HEK293 (cell line): Measurements from ENCODE around the gene ADK.

Source experiments
- FEZF1 ChIP-seq: fragments of 450-650 bp; formaldehyde crosslinking; IDR thresholded peaks from 2 replicates; pipeline ENCODE4 v1.5.1; 2016; ENCODE audit warnings: missing biosample characterization, missing genetic modification characterization
- GLIS2 ChIP-seq: fragments of 450-650 bp; formaldehyde crosslinking; IDR thresholded peaks from 2 replicates; pipeline ENCODE4 v1.5.1; 2016; ENCODE audit warnings: missing biosample characterization, missing genetic modification characterization
- KLF8 ChIP-seq: fragments of 450-650 bp; formaldehyde crosslinking; IDR thresholded peaks from 2 replicates; pipeline ENCODE4 v1.5.1; 2016; ENCODE audit warnings: missing biosample characterization, missing genetic modification characterization
- PRDM10 ChIP-seq: fragments of 450-650 bp; formaldehyde crosslinking; IDR thresholded peaks from 2 replicates; pipeline ENCODE4 v1.5.1; 2016; ENCODE audit warnings: missing biosample characterization, missing genetic modification characterization
- RBAK ChIP-seq: fragments of 450-650 bp; formaldehyde crosslinking; IDR thresholded peaks from 2 replicates; pipeline ENCODE4 v1.5.1; 2016; ENCODE audit warnings: missing biosample characterization, missing genetic modification characterization
- SETDB1 ChIP-seq: IDR thresholded peaks from one replicate; pipeline ENCODE4 v1.6.1; 2017; ENCODE audit warnings: mild to moderate bottlenecking, low read length, moderate library complexity, mixed read lengths; ENCODE audit not compliant: insufficient read length
- SP3 ChIP-seq: fragments of 450-650 bp; formaldehyde crosslinking; IDR thresholded peaks from 2 replicates; pipeline ENCODE4 v1.5.1; 2016; ENCODE audit warnings: missing biosample characterization, missing genetic modification characterization
- WT1 ChIP-seq: fragments of 450-650 bp; formaldehyde crosslinking; IDR thresholded peaks from 2 replicates; pipeline ENCODE4 v1.5.1; 2016; ENCODE audit warnings: missing biosample characterization, missing genetic modification characterization
- ZBTB1 ChIP-seq: fragments of 450-650 bp; formaldehyde crosslinking; IDR thresholded peaks from 2 replicates; pipeline ENCODE4 v1.5.1; 2016; ENCODE audit warnings: missing biosample characterization, missing genetic modification characterization
- ZBTB6 ChIP-seq: fragments of 450-650 bp; formaldehyde crosslinking; IDR thresholded peaks from 2 replicates; pipeline ENCODE4 v1.5.1; 2017; ENCODE audit warnings: missing biosample characterization, missing genetic modification characterization
- ZBTB8A ChIP-seq: fragments of 450-650 bp; formaldehyde crosslinking; IDR thresholded peaks from 2 replicates; pipeline ENCODE4 v1.5.1; 2016; ENCODE audit warnings: missing biosample characterization, missing genetic modification characterization
- ZNF140 ChIP-seq: fragments of 450-650 bp; formaldehyde crosslinking; IDR thresholded peaks from 2 replicates; pipeline ENCODE4 v1.5.1; 2016; ENCODE audit warnings: missing biosample characterization, missing genetic modification characterization
- ZNF280D ChIP-seq: fragments of 450-650 bp; formaldehyde crosslinking; IDR thresholded peaks from 2 replicates; pipeline ENCODE4 v1.5.1; 2016; ENCODE audit warnings: missing biosample characterization, missing genetic modification characterization
- ZNF362 ChIP-seq: fragments of 450-650 bp; formaldehyde crosslinking; IDR thresholded peaks from 2 replicates; pipeline ENCODE4 v1.5.1; 2016; ENCODE audit warnings: missing biosample characterization, missing genetic modification characterization
- ZNF366 ChIP-seq: fragments of 450-650 bp; formaldehyde crosslinking; conservative IDR thresholded peaks from 2 replicates; pipeline ENCODE4 v1.5.1; 2016; ENCODE audit warnings: missing biosample characterization, missing genetic modification characterization
- ZNF394 ChIP-seq: fragments of 450-650 bp; formaldehyde crosslinking; IDR thresholded peaks from 2 replicates; pipeline ENCODE4 v1.5.1; 2016; ENCODE audit warnings: missing biosample characterization, missing genetic modification characterization, mild to moderate bottlenecking, moderate library complexity, borderline replicate concordance
- ZNF426 ChIP-seq: fragments of 450-650 bp; formaldehyde crosslinking; IDR thresholded peaks from 2 replicates; pipeline ENCODE4 v1.5.1; 2017; ENCODE audit warnings: missing biosample characterization, missing genetic modification characterization, mild to moderate bottlenecking, inconsistent platforms, moderate library complexity
- ZNF510 ChIP-seq: fragments of 450-650 bp; formaldehyde crosslinking; IDR thresholded peaks from 2 replicates; pipeline ENCODE4 v1.5.1; 2018; ENCODE audit warnings: mild to moderate bottlenecking, missing genetic modification characterization, missing biosample characterization; ENCODE audit not compliant: insufficient replicate concordance
- ZNF639 ChIP-seq: fragments of 450-650 bp; formaldehyde crosslinking; IDR thresholded peaks from 2 replicates; pipeline ENCODE4 v1.5.1; 2016; ENCODE audit warnings: missing biosample characterization, missing genetic modification characterization
- ZNF654 ChIP-seq: fragments of 450-650 bp; formaldehyde crosslinking; IDR thresholded peaks from 2 replicates; pipeline ENCODE4 v1.5.1; 2016; ENCODE audit warnings: low read depth, missing biosample characterization, missing genetic modification characterization
- ZNF664 ChIP-seq: fragments of 450-650 bp; formaldehyde crosslinking; IDR thresholded peaks from 2 replicates; pipeline ENCODE4 v1.5.1; 2016; ENCODE audit warnings: missing biosample characterization, missing genetic modification characterization
- ZNF701 ChIP-seq: fragments of 450-650 bp; formaldehyde crosslinking; IDR thresholded peaks from 2 replicates; pipeline ENCODE4 v1.5.1; 2016; ENCODE audit warnings: missing biosample characterization, missing genetic modification characterization
- ZNF791 ChIP-seq: fragments of 450-650 bp; formaldehyde crosslinking; IDR thresholded peaks from 2 replicates; pipeline ENCODE4 v1.5.1; 2016; ENCODE audit warnings: missing biosample characterization, missing genetic modification characterization
- ZXDB ChIP-seq: fragments of 450-650 bp; formaldehyde crosslinking; IDR thresholded peaks from 2 replicates; pipeline ENCODE4 v1.5.1; 2016; ENCODE audit warnings: missing biosample characterization, missing genetic modification characterization
- TF ChIP-seq, protein P1 (sequence below): fragments of 450-650 bp; formaldehyde crosslinking; IDR thresholded peaks from 2 replicates; pipeline ENCODE4 v1.5.1; 2016; ENCODE audit warnings: missing biosample characterization, missing genetic modification characterization
- TF ChIP-seq, protein P2 (sequence below): fragments of 450-650 bp; formaldehyde crosslinking; IDR thresholded peaks from 2 replicates; pipeline ENCODE4 v1.5.1; 2016; ENCODE audit warnings: missing biosample characterization, missing genetic modification characterization

ADK gene

GRCh38 chr10:74418285-74418872, 267.4 kb downstream of the ADK start (continued):
- TF ChIP-seq GLIS2 (tag by site-specific recombination) (no peak), ZNF791 (no peak), ZNF280D (tag by site-specific recombination) (no peak), ZNF140 (tag by site-specific recombination) (peak; percentile 89; the same call in 1 of the 2 replicates), SETDB1 (peak; percentile 11), FEZF1 (tag by site-specific recombination) (peak; percentile 96), KLF8 (tag by site-specific recombination) (peak; percentile 76), ZNF362 (tag by site-specific recombination) (peak; percentile 85; the same call in 1 of the 2 replicates), ZNF366 (tag by site-specific recombination) (peak; percentile 72), ZNF394 (tag by site-specific recombination) (peak; percentile 28; the same call in 1 of the 2 replicates), ZBTB6 (peak; percentile 14; the same call in 1 of the 2 replicates), ZNF701 (tag by site-specific recombination) (no peak), PRDM10 (tag by site-specific recombination) (peak; percentile 58), ZNF510 (tag by site-specific recombination) (no peak), ZNF426 (tag by site-specific recombination) (no peak), ZNF654 (tag by site-specific recombination) (no peak), SP3 (tag by site-specific recombination) (0 out of 2 replicates have a peak, but pooled peaks have one; percentile 21), ZNF639 (peak; percentile 58; the same call in 1 of the 2 replicates), ZXDB (tag by site-specific recombination) (peak; percentile 85), ZBTB1 (peak; percentile 85; the same call in 1 of the 2 replicates), WT1 (peak; percentile 93), ZNF664 (tag by site-specific recombination) (peak; percentile 63; the same call in 1 of the 2 replicates), ZBTB8A (tag by site-specific recombination) (peak; percentile 51), RBAK (tag by site-specific recombination) (no peak)
- TF ChIP-seq, protein P1, sequence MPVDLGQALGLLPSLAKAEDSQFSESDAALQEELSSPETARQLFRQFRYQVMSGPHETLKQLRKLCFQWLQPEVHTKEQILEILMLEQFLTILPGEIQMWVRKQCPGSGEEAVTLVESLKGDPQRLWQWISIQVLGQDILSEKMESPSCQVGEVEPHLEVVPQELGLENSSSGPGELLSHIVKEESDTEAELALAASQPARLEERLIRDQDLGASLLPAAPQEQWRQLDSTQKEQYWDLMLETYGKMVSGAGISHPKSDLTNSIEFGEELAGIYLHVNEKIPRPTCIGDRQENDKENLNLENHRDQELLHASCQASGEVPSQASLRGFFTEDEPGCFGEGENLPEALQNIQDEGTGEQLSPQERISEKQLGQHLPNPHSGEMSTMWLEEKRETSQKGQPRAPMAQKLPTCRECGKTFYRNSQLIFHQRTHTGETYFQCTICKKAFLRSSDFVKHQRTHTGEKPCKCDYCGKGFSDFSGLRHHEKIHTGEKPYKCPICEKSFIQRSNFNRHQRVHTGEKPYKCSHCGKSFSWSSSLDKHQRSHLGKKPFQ: no peak; the same call in 1 of the 2 replicates
- TF ChIP-seq, protein P2, sequence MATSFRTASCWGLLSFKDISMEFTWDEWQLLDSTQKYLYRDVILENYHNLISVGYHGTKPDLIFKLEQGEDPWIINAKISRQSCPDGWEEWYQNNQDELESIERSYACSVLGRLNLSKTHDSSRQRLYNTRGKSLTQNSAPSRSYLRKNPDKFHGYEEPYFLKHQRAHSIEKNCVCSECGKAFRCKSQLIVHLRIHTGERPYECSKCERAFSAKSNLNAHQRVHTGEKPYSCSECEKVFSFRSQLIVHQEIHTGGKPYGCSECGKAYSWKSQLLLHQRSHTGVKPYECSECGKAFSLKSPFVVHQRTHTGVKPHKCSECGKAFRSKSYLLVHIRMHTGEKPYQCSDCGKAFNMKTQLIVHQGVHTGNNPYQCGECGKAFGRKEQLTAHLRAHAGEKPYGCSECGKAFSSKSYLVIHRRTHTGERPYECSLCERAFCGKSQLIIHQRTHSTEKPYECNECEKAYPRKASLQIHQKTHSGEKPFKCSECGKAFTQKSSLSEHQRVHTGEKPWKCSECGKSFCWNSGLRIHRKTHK: no peak
